Heart left ventricle (tissue), 16 donors: ENCODE measurements around the gene RPS14. TPM values are rescaled to one million over a fixed set of nuclear protein-coding genes. Genes with fewer than 3 reads are reported as not detected.

Experiments used
- ATAC-seq, 4 donors: fragments of 200-7000 bp; cut with Tn5 transposase; one replicate each; pipeline ENCODE4 v1.9.1; 2020 to 2022; ENCODE audit warnings: moderate library complexity in 4 of 4, mild to moderate bottlenecking in 3 of 4, moderate number of reproducible peaks in 1 of 4
- DNase-seq, 5 donors: peaks; one replicate each; pipeline ENCODE4 v3.0.0-alpha.2; 2020
- H3K27ac ChIP-seq, 12 donors: fragments of 200-600 bp; sonication (generic) in 4 of 12; one replicate each; pipeline versions ENCODE4 v1.5.0 to v1.8.0; 2016 to 2022; ENCODE audit warnings: mild to moderate bottlenecking in 2 of 12
- H3K27me3 ChIP-seq, 9 donors: fragments of 200-600 bp; sonication (generic) in 2 of 9; one replicate each; pipeline versions ENCODE4 v1.5.1 to v1.8.0; 2016 to 2022; ENCODE audit warnings: mild to moderate bottlenecking in 3 of 9
- H3K36me3 ChIP-seq, 9 donors: fragments of 200-600 bp; sonication (generic) in 2 of 9; one replicate each; pipeline versions ENCODE4 v1.5.0 to v1.8.0; 2018 to 2022; ENCODE audit warnings: mild to moderate bottlenecking in 2 of 9
- H3K4me1 ChIP-seq, 12 donors: fragments of 200-600 bp; sonication (generic) in 4 of 12; one replicate each; pipeline versions ENCODE4 v1.5.0 to v1.8.0; 2016 to 2022; ENCODE audit warnings: mild to moderate bottlenecking in 3 of 12
- H3K4me3 ChIP-seq, 12 donors: fragments of 200-600 bp; sonication (generic) in 4 of 12; one replicate each; pipeline versions ENCODE4 v1.5.0 to v1.8.0; 2017 to 2022; ENCODE audit warnings: mild to moderate bottlenecking in 9 of 12, moderate library complexity in 4 of 12
- H3K9me3 ChIP-seq, 12 donors: fragments of 200-600 bp; sonication (generic) in 4 of 12; one replicate each; pipeline versions ENCODE4 v1.5.0 to v1.8.0; 2016 to 2022; ENCODE audit warnings: mild to moderate bottlenecking in 1 of 12
- POLR2A ChIP-seq, 2 donors: fragments of 450-650 bp; IDR thresholded peaks; one replicate each; pipeline ENCODE4 v1.6.1; 2017; ENCODE audit warnings: antibody characterized with exemption in 2 of 2, mild to moderate bottlenecking in 2 of 2, moderate library complexity in 2 of 2
- WGBS, 4 donors: extraction: QIAGEN DNeasy Blood & Tissue Kit in 2 of 4; methylation state at CpG; one replicate each; pipeline versions ENCODE4 v1.1.5 to v1.1.7; 2013 to 2018; 5-methylcytosine and 5-hydroxymethylcytosine counted together
- intact Hi-C, 10 donors: fragments of 100-400 bp; cut with DNase I; formaldehyde crosslinking; loops; one replicate each; pipeline versions ENCODE4 v1.11.1 to v1.14.2; 2022
- long read RNA-seq, 3 donors: library from polyadenylated mRNA; unstranded; transcript quantifications; one replicate each; pipeline ENCODE4 v2.0.0, GENCODE V29; 2020 to 2021
- polyA plus RNA-seq, 2 donors: library from polyadenylated mRNA; stranded (reverse); fragments of 200-250 nt; gene quantifications; one replicate each; pipeline ENCODE4 v1.2.3, GENCODE V29; 2013
- total RNA-seq, 9 donors: library from RNA; depleted of rRNA in 2 of 9; stranded (reverse); fragments of >200 nt in 2 of 9; fragmentation: NEBNext Ultra II Directional in 3 of 9; extraction: Animal tissue kit (Norgen Biotek cat#: 25700) in 3 of 9; gene quantifications; one replicate each; pipeline versions ENCODE4 v1.1.0 to v1.2.4, GENCODE V29; 2016 to 2023
- TF ChIP-seq, protein P1 (sequence below), 12 donors: fragments of 200-600 bp; sonication (generic) in 4 of 12; IDR thresholded peaks; one replicate each; pipeline versions ENCODE4 v1.5.0 to v1.8.0; 2018 to 2022; ENCODE audit warnings: antibody characterized with exemption in 12 of 12, mild to moderate bottlenecking in 5 of 12
- donor health status: ischemic (EF 13 %, LVEDD 7.1; RV severe dilation, severe dysfunction).
- donor health status: healthy with polysubstance abuse.
- donor health status: DM: no; HTN: yes; CAD: no.
- donor health status: DM: no; HTN: no; CAD: no.
- donor health status: ischemic (EF 25% LVEDD 6.9; RV normal size, moderate dysfunction).
- donor health status: ischemic (EF 25% LVEDD 5.7; RV mildly dilated, moderate dysfunction).
- donor health status: healthy.
- donor health status: DM: yes; HTN: yes; CAD: no.
- donor health status: ischemic (EF 35%, LVEDD 5.7; RV mildly dilated, moderate dysfunction).
- donor health status: nonischemic (EF 11% LVEDD 7.7; RV severe dilation, severe dysfunction).
- donor health status: DM: yes; HTN: yes; CAD: no.
- donor health status: PGD.
- donor health status: ischemic (EF 29% LVEDD 5.4; RV normal size, mild dysfunction).
- donor health status: nonischemic (EF 23%, LVEDD 6.1; RV moderate dilation, normal function).

The RPS14 gene
- total RNA-seq = 1,000 to 10,000 TPM; 1,031 to 1,428 (median 1,294) TPM
- polyA plus RNA-seq = 1,000 to 10,000 TPM; 1,822 to 3,474 TPM
- long read RNA-seq, donor 1, transcript RPS14-203 (5 exons, 569 nt) = major isoform, 450 of 542 reads
- long read RNA-seq, donor 1, transcript RPS14-205 (3 exons, 3,119 nt) = minor isoform, 29 of 542 reads
- long read RNA-seq, donor 1, partial matches to known transcripts = 36 of 542 reads
- long read RNA-seq, donor 1, other reads (novel, unspliced or antisense) = 25 of 542 reads
- long read RNA-seq, donor 2, transcript RPS14-205 (3 exons, 3,119 nt) = minor isoform, 24 of 522 reads
- long read RNA-seq, donor 2, transcript RPS14-203 (5 exons, 569 nt) = major isoform, 421 of 522 reads
- long read RNA-seq, donor 2, partial matches to known transcripts = 51 of 522 reads
- long read RNA-seq, donor 2, other reads (novel, unspliced or antisense) = 21 of 522 reads
- long read RNA-seq, donor 3, transcript RPS14-205 (3 exons, 3,119 nt) = minor isoform, 35 of 514 reads
- long read RNA-seq, donor 3, transcript RPS14-203 (5 exons, 569 nt) = major isoform, 402 of 514 reads
- long read RNA-seq, donor 3, partial matches to known transcripts = 48 of 514 reads
- long read RNA-seq, donor 3, other reads (novel, unspliced or antisense) = 23 of 514 reads

DNA sequence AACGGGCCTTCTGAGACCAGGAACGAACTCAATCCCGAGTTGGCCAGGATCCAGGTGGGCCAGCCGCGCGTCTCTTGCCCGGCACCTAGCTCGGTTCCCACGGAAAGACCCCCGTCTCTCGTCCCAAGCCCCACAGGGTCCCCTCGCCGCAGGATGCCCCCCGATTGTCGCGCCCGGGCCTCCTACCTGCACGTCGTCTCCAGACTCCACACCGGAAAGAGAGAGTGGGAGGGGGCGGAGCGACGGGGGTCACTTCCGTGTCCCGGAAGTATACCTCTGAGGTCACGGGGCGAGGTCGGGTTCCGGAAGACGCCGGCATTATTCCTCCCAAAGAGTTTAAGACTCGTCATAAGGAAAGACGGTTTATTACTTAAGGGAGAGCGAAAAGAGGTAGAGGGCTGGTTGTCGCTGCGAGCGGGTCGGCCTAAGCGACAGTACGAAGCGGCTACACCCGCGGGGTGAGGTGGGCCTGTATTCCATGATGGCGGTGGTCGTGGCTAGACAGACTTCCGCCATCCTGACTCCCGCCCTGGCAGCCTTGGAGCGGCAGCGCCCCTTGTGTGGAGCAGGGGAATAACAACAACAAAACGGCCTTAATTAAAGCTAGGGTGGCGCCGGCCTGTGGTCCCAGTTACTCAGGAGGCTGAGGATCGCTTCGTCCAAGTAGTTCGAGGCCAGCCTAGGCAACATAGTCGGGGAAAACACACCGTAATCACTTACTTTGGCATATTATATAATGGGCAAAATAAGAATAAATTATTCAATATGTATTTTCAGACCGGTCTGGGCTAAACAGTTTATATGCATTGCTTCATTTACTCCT is at the start of gene RPS14:
Gene RPS14 (minus strand): TSS at position 223 of the 823 bp plus-strand sequence. CDS start 2,006 bp downstream, outside the sequence.
- H3K4me3 ChIP-seq = peak within 1 kb of the TSS; percentile 75 to 90 (median 83)
- peaks cover 2 to 35% (median 32%) of the 10 kb centered on the region in 9 donors for H3K36me3 ChIP-seq
- peak; percentile 96 to 98 (median 97) for ATAC-seq
- TF ChIP-seq, protein P1, sequence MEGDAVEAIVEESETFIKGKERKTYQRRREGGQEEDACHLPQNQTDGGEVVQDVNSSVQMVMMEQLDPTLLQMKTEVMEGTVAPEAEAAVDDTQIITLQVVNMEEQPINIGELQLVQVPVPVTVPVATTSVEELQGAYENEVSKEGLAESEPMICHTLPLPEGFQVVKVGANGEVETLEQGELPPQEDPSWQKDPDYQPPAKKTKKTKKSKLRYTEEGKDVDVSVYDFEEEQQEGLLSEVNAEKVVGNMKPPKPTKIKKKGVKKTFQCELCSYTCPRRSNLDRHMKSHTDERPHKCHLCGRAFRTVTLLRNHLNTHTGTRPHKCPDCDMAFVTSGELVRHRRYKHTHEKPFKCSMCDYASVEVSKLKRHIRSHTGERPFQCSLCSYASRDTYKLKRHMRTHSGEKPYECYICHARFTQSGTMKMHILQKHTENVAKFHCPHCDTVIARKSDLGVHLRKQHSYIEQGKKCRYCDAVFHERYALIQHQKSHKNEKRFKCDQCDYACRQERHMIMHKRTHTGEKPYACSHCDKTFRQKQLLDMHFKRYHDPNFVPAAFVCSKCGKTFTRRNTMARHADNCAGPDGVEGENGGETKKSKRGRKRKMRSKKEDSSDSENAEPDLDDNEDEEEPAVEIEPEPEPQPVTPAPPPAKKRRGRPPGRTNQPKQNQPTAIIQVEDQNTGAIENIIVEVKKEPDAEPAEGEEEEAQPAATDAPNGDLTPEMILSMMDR (IDR thresholded peaks at IDR 0.05) = peak; percentile 79 to 99 (median 94)
- TF ChIP-seq POLR2A (IDR thresholded peaks at IDR 0.05) = peak in 1 of 2 donors; percentile 84
- H3K4me1 ChIP-seq = peaks cover 0 to 37% (median 16%) of the 10 kb centered on the region in 12 donors
- 3 to 5% (median 4%) methylated on average over 41 to 58 of the region's 58 CpGs for WGBS, 4 donors
- intact Hi-C loops = loop anchor here in 4 of 10 donors (5.0 to 10.0 kb wide), 4 partner anchors 38 to 395 kb away; partner anchors contain the start of gene IRGM (in 2 of the 4)
- DNase-seq = peak; percentile 93 to 96 (median 95)
- H3K27ac ChIP-seq = peak within 1 kb of the TSS; percentile 89 to 99 (median 96)
- no peaks in the 10 kb centered on the region for H3K27me3 ChIP-seq
- no peaks in the 10 kb centered on the region for H3K9me3 ChIP-seq

DNA sequence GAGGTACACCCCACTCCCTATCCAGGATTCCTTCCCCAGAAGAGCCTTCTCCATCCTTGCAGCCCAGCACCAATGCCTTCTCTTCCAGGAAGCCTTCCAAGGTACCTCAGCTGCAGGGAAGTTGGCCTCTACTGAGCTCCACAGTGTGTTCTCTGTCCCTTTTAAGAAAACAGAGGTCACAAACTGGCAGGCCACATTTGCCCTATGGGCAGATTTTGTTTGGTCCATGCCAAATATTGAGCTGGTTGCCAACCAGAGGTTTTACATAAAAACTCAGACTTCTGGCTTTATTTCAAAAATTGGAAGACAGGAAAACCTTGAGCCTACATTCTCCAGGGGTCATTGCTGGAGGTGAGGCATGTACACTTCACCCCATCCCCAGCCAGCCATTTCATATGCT is 49.4 kb upstream of the RPS14 start:
- Histone ChIP-seq H3K27ac (peak overlapping the region in 11 of 12 donors; percentile 63 to 88 (median 82)), H3K4me3 (no peak overlapping the region), H3K36me3 (peaks cover 0 to 9% (median 0%) of the 10 kb centered on the region in 9 donors), H3K27me3 (no peaks in the 10 kb centered on the region), H3K9me3 (no peaks in the 10 kb centered on the region), H3K4me1 (peaks cover 30 to 85% (median 79%) of the 10 kb centered on the region in 12 donors)
- ATAC-seq (no peak), DNase-seq (no peak)
- intact Hi-C loops = loop anchor here in 1 of 10 donors (5.0 kb wide), 1 partner anchor 37 kb away; no protein-coding TSS in a partner anchor
- TF ChIP-seq, protein P1 (IDR thresholded peaks at IDR 0.05) = no peak
- TF ChIP-seq POLR2A (IDR thresholded peaks at IDR 0.05) = no peak

DNA sequence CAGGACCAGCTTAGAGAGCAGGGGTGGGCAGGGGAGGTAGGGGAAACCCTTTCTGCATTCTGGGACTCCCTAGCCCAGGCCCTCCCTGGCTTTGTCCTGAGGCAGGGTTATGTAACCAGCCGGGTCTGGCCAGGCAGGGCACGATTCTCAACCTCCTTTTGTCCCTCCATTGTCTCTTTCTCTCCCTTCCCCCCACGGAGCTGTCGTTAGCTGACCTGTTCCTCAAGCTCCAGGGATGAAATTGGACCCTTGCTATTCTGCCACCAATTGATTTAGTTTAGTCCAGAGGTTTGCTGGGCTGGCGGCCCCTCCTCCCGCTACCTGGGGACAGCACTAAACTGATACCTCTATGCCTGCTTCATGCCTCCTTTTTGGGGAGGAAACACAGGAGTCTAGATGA is 49.0 kb upstream of the RPS14 start:
- WGBS, 4 donors = 48 to 60% (median 52%) methylated on average over 5 to 6 of the region's 6 CpGs
- DNase-seq (no peak), ATAC-seq (peak in 1 of 4 donors; percentile 19)
- H3K4me3 ChIP-seq = no peak overlapping the region
- H3K4me1 ChIP-seq = peaks cover 25 to 80% (median 74%) of the 10 kb centered on the region in 12 donors
- peak overlapping the region; percentile 63 to 88 (median 82) for H3K27ac ChIP-seq
- H3K27me3 ChIP-seq = no peaks in the 10 kb centered on the region
- no peak for TF ChIP-seq POLR2A (IDR thresholded peaks at IDR 0.05)
- H3K36me3 ChIP-seq = peaks cover 0 to 9% (median 0%) of the 10 kb centered on the region in 9 donors
- intact Hi-C loops = loop anchor here in 1 of 10 donors (5.0 kb wide), 1 partner anchor 36 kb away; no protein-coding TSS in a partner anchor
- no peaks in the 10 kb centered on the region for H3K9me3 ChIP-seq

DNA sequence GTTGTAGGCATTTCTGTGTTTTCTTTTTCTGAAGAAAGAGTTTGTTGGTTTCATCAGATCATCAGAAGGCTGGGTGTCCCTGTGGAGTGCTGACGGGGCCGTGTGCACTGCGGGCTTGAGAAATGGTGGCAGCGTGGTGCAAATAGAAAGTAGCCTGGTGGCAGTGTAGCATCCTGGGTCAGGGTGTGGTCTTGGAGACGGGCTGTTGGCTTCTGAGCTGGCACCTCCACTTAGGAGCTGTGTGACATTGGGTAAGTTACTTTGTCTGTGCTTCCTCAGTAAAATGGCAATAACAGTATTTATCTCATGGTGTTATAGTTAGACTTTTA is 48.4 kb upstream of the RPS14 start:
- H3K36me3 ChIP-seq = peaks cover 0 to 9% (median 0%) of the 10 kb centered on the region in 9 donors
- TF ChIP-seq, protein P1 (IDR thresholded peaks at IDR 0.05) = no peak
- no peak for TF ChIP-seq POLR2A (IDR thresholded peaks at IDR 0.05)
- DNase-seq (no peak), ATAC-seq (peak in 1 of 4 donors; percentile 5)
- no peaks in the 10 kb centered on the region for H3K27me3 ChIP-seq
- no peak overlapping the region for H3K4me3 ChIP-seq
- no peaks in the 10 kb centered on the region for H3K9me3 ChIP-seq
- peak overlapping the region; percentile 63 to 88 (median 82) for H3K27ac ChIP-seq
- H3K4me1 ChIP-seq = peaks cover 21 to 80% (median 71%) of the 10 kb centered on the region in 12 donors
- WGBS, 4 donors = 41 to 66% (median 51%) methylated on average over 5 of the region's 5 CpGs
- intact Hi-C loops = loop anchor here in 1 of 10 donors (5.0 kb wide), 1 partner anchor 36 kb away; no protein-coding TSS in a partner anchor
